ENCODE data around the gene CEP41. TPM values are rescaled to one million over a fixed set of nuclear protein-coding genes. Genes with fewer than 3 reads are reported as not detected.

Gene CEP41
- total and polyA plus RNA-seq, 4 donors: 2.3 to 3.5 (median 2.8) TPM

DNA sequence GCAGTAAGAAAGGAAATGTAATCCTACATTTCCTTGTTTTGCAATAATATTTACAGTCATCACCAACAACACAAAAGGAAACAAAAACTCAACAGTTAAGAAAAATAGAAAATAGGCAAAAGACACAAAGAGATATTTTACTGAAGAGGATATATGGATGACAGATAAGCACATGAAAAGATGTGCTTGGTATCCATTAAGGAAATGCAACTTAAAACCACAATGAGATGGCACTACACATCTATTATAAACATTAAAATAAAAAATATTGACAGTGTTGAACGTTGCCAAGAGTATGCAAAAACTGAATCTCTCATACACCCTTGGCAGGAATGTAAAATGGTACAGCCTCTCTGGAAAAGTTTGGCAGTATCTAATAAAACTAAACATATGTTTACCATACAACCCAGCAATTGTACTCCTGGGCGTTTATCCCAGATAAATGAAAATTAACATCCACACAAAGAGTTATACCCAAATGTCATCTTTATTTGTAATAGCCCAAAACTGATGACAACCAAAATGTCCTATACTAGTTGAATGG lies 5.4 kb downstream of the CEP41 start:
- Histone ChIP-seq H3K27me3 (ENCODE audit: control insufficient read depth in 4 of 4, insufficient read depth in 4 of 4, low read length in 3 of 4) (no peaks in the 10 kb centered on the region), H3K4me1 (ENCODE audit: control insufficient read depth in 4 of 4, insufficient read depth in 4 of 4, low read length in 3 of 4) (peaks cover 0 to 3% (median 2%) of the 10 kb centered on the region in 4 donors), H3K27ac (ENCODE audit: low read depth in 1 of 2, low read length in 2 of 2) (no peak overlapping the region), H3K36me3 (ENCODE audit: control insufficient read depth in 4 of 4, insufficient read depth in 3 of 4, low read depth in 1 of 4, low read length in 3 of 4) (no peaks in the 10 kb centered on the region), H3K9ac (ENCODE audit: low read depth in 1 of 2, low read length in 2 of 2) (no peak overlapping the region), H3K4me3 (ENCODE audit: low read depth in 1 of 3, low read length in 3 of 3) (no peak overlapping the region), H3K9me3 (ENCODE audit: control insufficient read depth in 4 of 4, low read length in 3 of 4) (no peaks in the 10 kb centered on the region)
- no peak for DNase-seq (ENCODE audit: low spot score)
- 77% methylated on average over 2 of the region's 2 CpGs for WGBS
- TF ChIP-seq RAD21 (IDR thresholded peaks at IDR 0.05) (no peak), NR2F2 (IDR thresholded peaks at IDR 0.05) (no peak), HNF4A (conservative IDR thresholded peaks at IDR 0.05) (no peak), JUND (IDR thresholded peaks at IDR 0.05) (no peak), YY1 (IDR thresholded peaks at IDR 0.05) (no peak), GABPA (IDR thresholded peaks at IDR 0.05 in 1 of 2, conservative IDR thresholded peaks at IDR 0.05 in 1 of 2) (no peak), FOXA1 (IDR thresholded peaks at IDR 0.05) (no peak), SP1 (IDR thresholded peaks at IDR 0.05) (no peak)
- TF ChIP-seq, protein P1, sequence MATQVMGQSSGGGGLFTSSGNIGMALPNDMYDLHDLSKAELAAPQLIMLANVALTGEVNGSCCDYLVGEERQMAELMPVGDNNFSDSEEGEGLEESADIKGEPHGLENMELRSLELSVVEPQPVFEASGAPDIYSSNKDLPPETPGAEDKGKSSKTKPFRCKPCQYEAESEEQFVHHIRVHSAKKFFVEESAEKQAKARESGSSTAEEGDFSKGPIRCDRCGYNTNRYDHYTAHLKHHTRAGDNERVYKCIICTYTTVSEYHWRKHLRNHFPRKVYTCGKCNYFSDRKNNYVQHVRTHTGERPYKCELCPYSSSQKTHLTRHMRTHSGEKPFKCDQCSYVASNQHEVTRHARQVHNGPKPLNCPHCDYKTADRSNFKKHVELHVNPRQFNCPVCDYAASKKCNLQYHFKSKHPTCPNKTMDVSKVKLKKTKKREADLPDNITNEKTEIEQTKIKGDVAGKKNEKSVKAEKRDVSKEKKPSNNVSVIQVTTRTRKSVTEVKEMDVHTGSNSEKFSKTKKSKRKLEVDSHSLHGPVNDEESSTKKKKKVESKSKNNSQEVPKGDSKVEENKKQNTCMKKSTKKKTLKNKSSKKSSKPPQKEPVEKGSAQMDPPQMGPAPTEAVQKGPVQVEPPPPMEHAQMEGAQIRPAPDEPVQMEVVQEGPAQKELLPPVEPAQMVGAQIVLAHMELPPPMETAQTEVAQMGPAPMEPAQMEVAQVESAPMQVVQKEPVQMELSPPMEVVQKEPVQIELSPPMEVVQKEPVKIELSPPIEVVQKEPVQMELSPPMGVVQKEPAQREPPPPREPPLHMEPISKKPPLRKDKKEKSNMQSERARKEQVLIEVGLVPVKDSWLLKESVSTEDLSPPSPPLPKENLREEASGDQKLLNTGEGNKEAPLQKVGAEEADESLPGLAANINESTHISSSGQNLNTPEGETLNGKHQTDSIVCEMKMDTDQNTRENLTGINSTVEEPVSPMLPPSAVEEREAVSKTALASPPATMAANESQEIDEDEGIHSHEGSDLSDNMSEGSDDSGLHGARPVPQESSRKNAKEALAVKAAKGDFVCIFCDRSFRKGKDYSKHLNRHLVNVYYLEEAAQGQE (IDR thresholded peaks at IDR 0.05): no peak
- TF ChIP-seq, protein P2, sequence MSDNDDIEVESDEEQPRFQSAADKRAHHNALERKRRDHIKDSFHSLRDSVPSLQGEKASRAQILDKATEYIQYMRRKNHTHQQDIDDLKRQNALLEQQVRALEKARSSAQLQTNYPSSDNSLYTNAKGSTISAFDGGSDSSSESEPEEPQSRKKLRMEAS (IDR thresholded peaks at IDR 0.05): no peak
- TF ChIP-seq, protein P3, sequence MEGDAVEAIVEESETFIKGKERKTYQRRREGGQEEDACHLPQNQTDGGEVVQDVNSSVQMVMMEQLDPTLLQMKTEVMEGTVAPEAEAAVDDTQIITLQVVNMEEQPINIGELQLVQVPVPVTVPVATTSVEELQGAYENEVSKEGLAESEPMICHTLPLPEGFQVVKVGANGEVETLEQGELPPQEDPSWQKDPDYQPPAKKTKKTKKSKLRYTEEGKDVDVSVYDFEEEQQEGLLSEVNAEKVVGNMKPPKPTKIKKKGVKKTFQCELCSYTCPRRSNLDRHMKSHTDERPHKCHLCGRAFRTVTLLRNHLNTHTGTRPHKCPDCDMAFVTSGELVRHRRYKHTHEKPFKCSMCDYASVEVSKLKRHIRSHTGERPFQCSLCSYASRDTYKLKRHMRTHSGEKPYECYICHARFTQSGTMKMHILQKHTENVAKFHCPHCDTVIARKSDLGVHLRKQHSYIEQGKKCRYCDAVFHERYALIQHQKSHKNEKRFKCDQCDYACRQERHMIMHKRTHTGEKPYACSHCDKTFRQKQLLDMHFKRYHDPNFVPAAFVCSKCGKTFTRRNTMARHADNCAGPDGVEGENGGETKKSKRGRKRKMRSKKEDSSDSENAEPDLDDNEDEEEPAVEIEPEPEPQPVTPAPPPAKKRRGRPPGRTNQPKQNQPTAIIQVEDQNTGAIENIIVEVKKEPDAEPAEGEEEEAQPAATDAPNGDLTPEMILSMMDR (IDR thresholded peaks at IDR 0.05; ENCODE audit: low read depth, low read length, missing input control): no peak
- TF ChIP-seq, protein P4, sequence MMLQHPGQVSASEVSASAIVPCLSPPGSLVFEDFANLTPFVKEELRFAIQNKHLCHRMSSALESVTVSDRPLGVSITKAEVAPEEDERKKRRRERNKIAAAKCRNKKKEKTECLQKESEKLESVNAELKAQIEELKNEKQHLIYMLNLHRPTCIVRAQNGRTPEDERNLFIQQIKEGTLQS (IDR thresholded peaks at IDR 0.05): no peak

DNA sequence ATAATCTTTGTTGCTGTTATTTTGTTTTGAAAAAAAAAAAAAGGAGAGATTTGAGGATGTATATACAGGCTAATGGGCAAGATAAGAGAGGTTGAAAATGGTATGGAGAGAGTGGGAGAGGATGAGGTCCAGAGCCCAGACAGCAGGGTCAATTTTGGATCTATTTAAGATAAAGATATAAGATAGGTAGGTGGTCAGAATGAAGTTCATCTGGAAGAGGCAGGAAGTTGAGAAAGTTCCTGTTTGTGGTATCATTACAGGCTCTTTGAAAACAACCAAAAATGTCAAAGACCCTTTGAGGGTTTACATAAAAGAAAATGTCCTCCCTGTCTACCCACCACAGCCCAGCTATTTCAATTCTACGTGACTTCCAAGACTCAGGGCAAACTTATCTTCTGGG lies 7.5 kb downstream of the CEP41 start:
- no peaks in the 10 kb centered on the region for H3K27me3 ChIP-seq (ENCODE audit: control insufficient read depth in 4 of 4, insufficient read depth in 4 of 4, low read length in 3 of 4)
- H3K27ac ChIP-seq (ENCODE audit: low read depth in 1 of 2, low read length in 2 of 2): no peak overlapping the region
- 85% methylated on average over 1 of the region's 1 CpG for WGBS
- H3K4me3 ChIP-seq (ENCODE audit: low read depth in 1 of 3, low read length in 3 of 3): no peak overlapping the region
- H3K9me3 ChIP-seq (ENCODE audit: control insufficient read depth in 4 of 4, low read length in 3 of 4): no peaks in the 10 kb centered on the region
- H3K9ac ChIP-seq (ENCODE audit: low read depth in 1 of 2, low read length in 2 of 2): no peak overlapping the region
- DNase-seq (ENCODE audit: low spot score): no peak
- no peaks in the 10 kb centered on the region for H3K4me1 ChIP-seq (ENCODE audit: control insufficient read depth in 4 of 4, insufficient read depth in 4 of 4, low read length in 3 of 4)
- H3K36me3 ChIP-seq (ENCODE audit: control insufficient read depth in 4 of 4, insufficient read depth in 3 of 4, low read depth in 1 of 4, low read length in 3 of 4): no peaks in the 10 kb centered on the region
- TF ChIP-seq YY1 (IDR thresholded peaks at IDR 0.05): no peak
- no peak for TF ChIP-seq TAF1 (conservative IDR thresholded peaks at IDR 0.05)
- TF ChIP-seq RXRA (IDR thresholded peaks at IDR 0.05): no peak
- no peak for TF ChIP-seq JUND (IDR thresholded peaks at IDR 0.05)
- TF ChIP-seq RAD21 (IDR thresholded peaks at IDR 0.05): no peak
- TF ChIP-seq, protein P1 (IDR thresholded peaks at IDR 0.05): no peak
- no peak for TF ChIP-seq GABPA (IDR thresholded peaks at IDR 0.05 in 1 of 2, conservative IDR thresholded peaks at IDR 0.05 in 1 of 2)
- TF ChIP-seq HNF4G (IDR thresholded peaks at IDR 0.05): no peak
- no peak for TF ChIP-seq EGR1 (IDR thresholded peaks at IDR 0.05; ENCODE audit: low read depth in 2 of 2)
- no peak for TF ChIP-seq FOXA1 (IDR thresholded peaks at IDR 0.05)
- TF ChIP-seq, protein P5, sequence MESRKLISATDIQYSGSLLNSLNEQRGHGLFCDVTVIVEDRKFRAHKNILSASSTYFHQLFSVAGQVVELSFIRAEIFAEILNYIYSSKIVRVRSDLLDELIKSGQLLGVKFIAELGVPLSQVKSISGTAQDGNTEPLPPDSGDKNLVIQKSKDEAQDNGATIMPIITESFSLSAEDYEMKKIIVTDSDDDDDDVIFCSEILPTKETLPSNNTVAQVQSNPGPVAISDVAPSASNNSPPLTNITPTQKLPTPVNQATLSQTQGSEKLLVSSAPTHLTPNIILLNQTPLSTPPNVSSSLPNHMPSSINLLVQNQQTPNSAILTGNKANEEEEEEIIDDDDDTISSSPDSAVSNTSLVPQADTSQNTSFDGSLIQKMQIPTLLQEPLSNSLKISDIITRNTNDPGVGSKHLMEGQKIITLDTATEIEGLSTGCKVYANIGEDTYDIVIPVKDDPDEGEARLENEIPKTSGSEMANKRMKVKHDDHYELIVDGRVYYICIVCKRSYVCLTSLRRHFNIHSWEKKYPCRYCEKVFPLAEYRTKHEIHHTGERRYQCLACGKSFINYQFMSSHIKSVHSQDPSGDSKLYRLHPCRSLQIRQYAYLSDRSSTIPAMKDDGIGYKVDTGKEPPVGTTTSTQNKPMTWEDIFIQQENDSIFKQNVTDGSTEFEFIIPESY (IDR thresholded peaks at IDR 0.05): no peak
- TF ChIP-seq FOXA2 (IDR thresholded peaks at IDR 0.05): no peak
- no peak for TF ChIP-seq HNF4A (conservative IDR thresholded peaks at IDR 0.05)
- no peak for TF ChIP-seq NR2F2 (IDR thresholded peaks at IDR 0.05)
- TF ChIP-seq, protein P4 (IDR thresholded peaks at IDR 0.05): no peak
